HFFc6 (cell line): Measurements from ENCODE around the gene CKS2. TPM values are rescaled to one million over a fixed set of nuclear protein-coding genes. Genes with fewer than 3 reads are reported as not detected.

Experiments used
- DNase-seq: peaks from one replicate; pipeline ENCODE4 v3.0.0-alpha.2; 2018
- H3K27ac Mint-ChIP-seq: 2 replicates; pipeline ENCODE4 v1.8.0; 2020; ENCODE audit warnings: mild to moderate bottlenecking, mixed read lengths
- H3K27me3 Mint-ChIP-seq: 2 replicates; pipeline ENCODE4 v1.8.0; 2021; ENCODE audit warnings: mild to moderate bottlenecking, moderate library complexity, mixed read lengths; ENCODE audit not compliant: insufficient read depth
- H3K36me3 Mint-ChIP-seq: 2 replicates; pipeline ENCODE4 v1.8.0; 2021; ENCODE audit warnings: low read depth, mixed read lengths
- H3K4me1 Mint-ChIP-seq: 2 replicates; pipeline ENCODE4 v1.8.0; 2020; ENCODE audit warnings: low read depth, mixed read lengths
- H3K4me3 Mint-ChIP-seq: 2 replicates; pipeline ENCODE4 v1.8.0; 2020; ENCODE audit warnings: mild to moderate bottlenecking, moderate library complexity, mixed read lengths
- H3K9me3 Mint-ChIP-seq: 2 replicates; pipeline ENCODE4 v1.8.0; 2020; ENCODE audit warnings: mild to moderate bottlenecking, mixed read lengths
- total RNA-seq, 6 experiments: library from RNA; stranded (reverse); fragmentation: NEBNext Ultra II Directional; extraction: Animal tissue kit (Norgen Biotek cat#: 25700); gene quantifications; 2 replicates in 1 of 6; 3 replicates in 5 of 6; pipeline ENCODE4 v1.2.3, GENCODE V29; 2021
- TF ChIP-seq, protein P1 (sequence below): fragments of 200-600 bp; sonication (generic); IDR thresholded peaks from 2 replicates; pipeline ENCODE4 v1.5.0; 2021; ENCODE audit warnings: antibody characterized with exemption, mild to moderate bottlenecking

The CKS2 gene
- total RNA-seq, 6 experiments from 2014 or later, result 65.7 to 135 (median 123) TPM

DNA sequence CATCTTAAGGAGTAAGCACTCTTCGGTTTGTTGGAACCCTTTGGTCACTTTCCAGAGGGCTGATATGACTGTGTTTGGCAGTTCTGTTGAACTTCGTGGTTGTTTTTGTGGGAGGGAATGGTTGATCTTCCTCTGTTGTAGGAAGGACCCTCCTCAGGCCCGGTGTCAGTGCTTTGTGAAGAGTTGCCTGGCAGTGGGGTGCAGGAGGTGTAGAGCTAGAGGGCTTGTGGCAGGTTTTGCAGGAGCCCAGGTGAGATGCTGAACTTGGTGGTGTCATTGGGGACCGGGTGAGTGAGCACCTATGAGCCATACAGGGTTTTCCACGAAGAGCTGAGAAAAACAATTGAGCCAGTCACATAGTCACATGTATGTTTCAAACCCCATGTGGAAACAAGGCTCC lies 34.5 kb downstream of the CKS2 start:
- TF ChIP-seq, protein P1, sequence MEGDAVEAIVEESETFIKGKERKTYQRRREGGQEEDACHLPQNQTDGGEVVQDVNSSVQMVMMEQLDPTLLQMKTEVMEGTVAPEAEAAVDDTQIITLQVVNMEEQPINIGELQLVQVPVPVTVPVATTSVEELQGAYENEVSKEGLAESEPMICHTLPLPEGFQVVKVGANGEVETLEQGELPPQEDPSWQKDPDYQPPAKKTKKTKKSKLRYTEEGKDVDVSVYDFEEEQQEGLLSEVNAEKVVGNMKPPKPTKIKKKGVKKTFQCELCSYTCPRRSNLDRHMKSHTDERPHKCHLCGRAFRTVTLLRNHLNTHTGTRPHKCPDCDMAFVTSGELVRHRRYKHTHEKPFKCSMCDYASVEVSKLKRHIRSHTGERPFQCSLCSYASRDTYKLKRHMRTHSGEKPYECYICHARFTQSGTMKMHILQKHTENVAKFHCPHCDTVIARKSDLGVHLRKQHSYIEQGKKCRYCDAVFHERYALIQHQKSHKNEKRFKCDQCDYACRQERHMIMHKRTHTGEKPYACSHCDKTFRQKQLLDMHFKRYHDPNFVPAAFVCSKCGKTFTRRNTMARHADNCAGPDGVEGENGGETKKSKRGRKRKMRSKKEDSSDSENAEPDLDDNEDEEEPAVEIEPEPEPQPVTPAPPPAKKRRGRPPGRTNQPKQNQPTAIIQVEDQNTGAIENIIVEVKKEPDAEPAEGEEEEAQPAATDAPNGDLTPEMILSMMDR, result no peak
- Mint-ChIP-seq H3K27me3 (no peaks in the 10 kb centered on the region; the same call in 1 of the 2 replicates), H3K4me3 (no peak overlapping the region), H3K9me3 (no peaks in the 10 kb centered on the region), H3K36me3 (peaks cover 60% of the 10 kb centered on the region), H3K27ac (no peak overlapping the region), H3K4me1 (no peaks in the 10 kb centered on the region)
- DNase-seq, result no peak

DNA sequence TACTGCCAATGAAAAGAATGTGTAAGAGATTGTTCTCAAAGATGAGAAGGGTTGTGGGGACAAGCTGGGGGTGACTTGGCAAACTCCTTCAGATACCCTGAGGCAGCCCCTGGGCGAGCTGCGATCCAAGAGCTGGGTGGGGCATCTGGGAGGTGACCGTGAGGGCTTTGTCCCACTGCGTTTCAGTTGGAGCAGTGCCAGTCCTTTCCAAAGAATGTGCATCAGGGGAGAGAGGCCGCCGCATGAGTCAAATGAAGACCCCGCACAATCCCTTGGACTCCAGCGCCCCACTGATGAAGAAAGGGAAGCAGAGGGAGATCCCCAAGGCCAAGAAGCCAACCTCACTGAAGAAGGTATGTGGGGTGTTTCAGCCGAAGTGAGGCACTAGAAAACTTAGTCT lies 35.7 kb downstream of the CKS2 start:
- no peak for DNase-seq
- Mint-ChIP-seq H3K4me1 (no peaks in the 10 kb centered on the region), H3K4me3 (no peak overlapping the region), H3K36me3 (peaks cover 56% of the 10 kb centered on the region), H3K27ac (no peak overlapping the region), H3K27me3 (no peaks in the 10 kb centered on the region; the same call in 1 of the 2 replicates), H3K9me3 (no peaks in the 10 kb centered on the region)
- TF ChIP-seq, protein P1, result no peak

DNA sequence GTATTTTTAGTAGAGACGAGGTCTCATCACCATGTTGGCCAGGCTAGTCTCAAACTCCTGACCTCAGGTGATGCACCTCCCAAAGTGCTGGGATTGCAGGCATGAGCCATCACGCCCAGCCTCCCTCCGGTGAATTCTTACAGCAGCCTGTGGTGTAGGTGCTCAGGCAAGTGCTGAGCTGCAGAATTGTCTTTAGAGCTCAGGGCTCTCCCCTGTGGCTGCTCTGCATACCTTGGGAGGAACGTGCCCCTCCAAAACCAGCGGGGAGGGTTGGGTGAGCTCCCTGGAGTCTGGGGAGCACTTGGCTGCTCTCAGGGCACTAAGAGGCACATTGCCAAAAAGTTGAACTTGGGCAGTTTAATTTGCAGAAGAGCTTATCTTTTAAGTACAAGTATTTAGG lies 36.7 kb downstream of the CKS2 start:
- no peaks in the 10 kb centered on the region for H3K4me1 Mint-ChIP-seq
- H3K9me3 Mint-ChIP-seq, result no peaks in the 10 kb centered on the region
- no peak overlapping the region for H3K4me3 Mint-ChIP-seq
- peaks cover 47% of the 10 kb centered on the region for H3K36me3 Mint-ChIP-seq
- H3K27me3 Mint-ChIP-seq, result no peaks in the 10 kb centered on the region; the same call in 1 of the 2 replicates
- TF ChIP-seq, protein P1, result no peak
- DNase-seq, result no peak
- H3K27ac Mint-ChIP-seq, result no peak overlapping the region

DNA sequence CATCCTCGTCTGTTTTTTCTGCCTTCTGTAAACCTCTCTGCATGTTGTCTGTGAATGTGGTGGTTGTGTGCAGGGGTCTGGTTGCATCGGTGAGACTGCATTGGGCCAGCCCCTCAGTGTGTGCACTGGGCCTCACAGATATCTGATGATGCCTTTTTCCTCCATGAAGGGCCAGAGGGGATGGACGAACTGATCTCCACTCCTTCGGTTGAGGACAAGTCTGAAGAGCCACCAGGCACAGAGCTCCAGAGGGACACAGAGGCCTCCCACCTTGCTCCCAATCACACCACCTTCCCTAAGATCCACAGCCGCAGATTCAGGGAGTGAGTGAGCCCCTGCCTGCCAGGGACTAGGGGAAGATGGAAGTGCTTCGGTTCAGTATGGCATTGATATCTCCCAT lies 38.6 kb downstream of the CKS2 start:
- DNase-seq, result no peak
- Mint-ChIP-seq H3K9me3 (no peaks in the 10 kb centered on the region), H3K27ac (no peak overlapping the region; the same call in 1 of the 2 replicates), H3K36me3 (peaks cover 40% of the 10 kb centered on the region), H3K4me1 (no peaks in the 10 kb centered on the region), H3K27me3 (no peaks in the 10 kb centered on the region; the same call in 1 of the 2 replicates), H3K4me3 (no peak overlapping the region)
- TF ChIP-seq, protein P1, result no peak

DNA sequence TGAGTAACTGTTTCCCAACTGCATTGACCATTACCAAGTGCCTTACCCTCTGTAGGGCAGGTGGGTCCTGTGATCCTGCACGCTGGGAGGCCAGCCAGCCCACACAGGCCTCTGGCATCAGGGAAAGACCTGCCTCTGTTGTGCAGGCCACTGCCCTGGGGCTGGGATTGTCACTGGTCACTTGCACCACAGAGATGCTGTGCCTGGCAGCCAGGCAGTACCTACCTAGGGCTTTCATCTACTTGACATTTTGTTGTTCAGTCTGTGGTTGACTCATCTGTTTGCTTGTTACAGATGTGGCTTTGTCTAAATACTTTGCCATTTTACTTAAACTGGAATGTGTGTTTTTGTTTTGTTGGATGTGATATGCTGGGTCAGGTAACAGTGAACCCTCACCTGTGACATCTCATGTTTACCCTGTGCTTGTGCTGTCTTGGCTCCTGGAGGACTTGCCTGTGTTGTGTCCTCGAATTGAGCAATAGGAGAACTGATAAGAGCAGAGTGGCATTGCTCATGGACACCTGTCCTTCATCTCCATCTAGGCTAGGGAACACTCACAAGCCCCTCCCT lies 40.1 kb downstream of the CKS2 start:
- Mint-ChIP-seq H3K9me3 (no peaks in the 10 kb centered on the region), H3K27me3 (no peaks in the 10 kb centered on the region; the same call in 1 of the 2 replicates), H3K27ac (no peak overlapping the region), H3K36me3 (peaks cover 30% of the 10 kb centered on the region), H3K4me1 (no peaks in the 10 kb centered on the region), H3K4me3 (no peak overlapping the region)
- TF ChIP-seq, protein P1, result no peak
- no peak for DNase-seq
